Heart left ventricle (tissue), 16 donors: Measurements from ENCODE around the gene TBX2. TPM values are rescaled to one million over a fixed set of nuclear protein-coding genes. Genes with fewer than 3 reads are reported as not detected.

ENCODE experiments used
- ATAC-seq, 4 donors: fragments of 200-7000 bp; cut with Tn5 transposase; one replicate each; pipeline ENCODE4 v1.9.1; 2020 to 2022; ENCODE audit warnings: moderate library complexity in 4 of 4, mild to moderate bottlenecking in 3 of 4, moderate number of reproducible peaks in 1 of 4
- DNase-seq, 5 donors: peaks; one replicate each; pipeline ENCODE4 v3.0.0-alpha.2; 2020
- H3K27ac ChIP-seq, 12 donors: fragments of 200-600 bp; sonication (generic) in 4 of 12; one replicate each; pipeline versions ENCODE4 v1.5.0 to v1.8.0; 2016 to 2022; ENCODE audit warnings: mild to moderate bottlenecking in 2 of 12
- H3K27me3 ChIP-seq, 9 donors: fragments of 200-600 bp; sonication (generic) in 2 of 9; one replicate each; pipeline versions ENCODE4 v1.5.1 to v1.8.0; 2016 to 2022; ENCODE audit warnings: mild to moderate bottlenecking in 3 of 9
- H3K36me3 ChIP-seq, 9 donors: fragments of 200-600 bp; sonication (generic) in 2 of 9; one replicate each; pipeline versions ENCODE4 v1.5.0 to v1.8.0; 2018 to 2022; ENCODE audit warnings: mild to moderate bottlenecking in 2 of 9
- H3K4me1 ChIP-seq, 12 donors: fragments of 200-600 bp; sonication (generic) in 4 of 12; one replicate each; pipeline versions ENCODE4 v1.5.0 to v1.8.0; 2016 to 2022; ENCODE audit warnings: mild to moderate bottlenecking in 3 of 12
- H3K4me3 ChIP-seq, 12 donors: fragments of 200-600 bp; sonication (generic) in 4 of 12; one replicate each; pipeline versions ENCODE4 v1.5.0 to v1.8.0; 2017 to 2022; ENCODE audit warnings: mild to moderate bottlenecking in 9 of 12, moderate library complexity in 4 of 12
- H3K9me3 ChIP-seq, 12 donors: fragments of 200-600 bp; sonication (generic) in 4 of 12; one replicate each; pipeline versions ENCODE4 v1.5.0 to v1.8.0; 2016 to 2022; ENCODE audit warnings: mild to moderate bottlenecking in 1 of 12
- CTCF ChIP-seq, 12 donors: fragments of 200-600 bp; sonication (generic) in 4 of 12; IDR thresholded peaks; one replicate each; pipeline versions ENCODE4 v1.5.0 to v1.8.0; 2018 to 2022; ENCODE audit warnings: antibody characterized with exemption in 12 of 12, mild to moderate bottlenecking in 5 of 12
- POLR2A ChIP-seq, 2 donors: fragments of 450-650 bp; IDR thresholded peaks; one replicate each; pipeline ENCODE4 v1.6.1; 2017; ENCODE audit warnings: antibody characterized with exemption in 2 of 2, mild to moderate bottlenecking in 2 of 2, moderate library complexity in 2 of 2
- WGBS, 4 donors: extraction: QIAGEN DNeasy Blood & Tissue Kit in 2 of 4; methylation state at CpG; one replicate each; pipeline versions ENCODE4 v1.1.5 to v1.1.7; 2013 to 2018; 5-methylcytosine and 5-hydroxymethylcytosine counted together
- intact Hi-C, 10 donors: fragments of 100-400 bp; cut with DNase I; formaldehyde crosslinking; loops; one replicate each; pipeline versions ENCODE4 v1.11.1 to v1.14.2; 2022
- polyA plus RNA-seq, 2 donors: library from polyadenylated mRNA; stranded (reverse); fragments of 200-250 nt; gene quantifications; one replicate each; pipeline ENCODE4 v1.2.3, GENCODE V29; 2013
- total RNA-seq, 9 donors: library from RNA; depleted of rRNA in 2 of 9; stranded (reverse); fragments of >200 nt in 2 of 9; fragmentation: NEBNext Ultra II Directional in 3 of 9; extraction: Animal tissue kit (Norgen Biotek cat#: 25700) in 3 of 9; gene quantifications; one replicate each; pipeline versions ENCODE4 v1.1.0 to v1.2.4, GENCODE V29; 2016 to 2023
- donor health status: ischemic (EF 13 %, LVEDD 7.1; RV severe dilation, severe dysfunction).
- donor health status: healthy with polysubstance abuse.
- donor health status: DM: no; HTN: yes; CAD: no.
- donor health status: DM: no; HTN: no; CAD: no.
- donor health status: ischemic (EF 25% LVEDD 6.9; RV normal size, moderate dysfunction).
- donor health status: ischemic (EF 25% LVEDD 5.7; RV mildly dilated, moderate dysfunction).
- donor health status: healthy.
- donor health status: DM: yes; HTN: yes; CAD: no.
- donor health status: ischemic (EF 35%, LVEDD 5.7; RV mildly dilated, moderate dysfunction).
- donor health status: nonischemic (EF 11% LVEDD 7.7; RV severe dilation, severe dysfunction).
- donor health status: DM: yes; HTN: yes; CAD: no.
- donor health status: PGD.
- donor health status: ischemic (EF 29% LVEDD 5.4; RV normal size, mild dysfunction).
- donor health status: nonischemic (EF 23%, LVEDD 6.1; RV moderate dilation, normal function).

The TBX2 gene
- total and polyA plus RNA-seq, 11 donors, result 7.0 to 23.0 (median 13.4) TPM

GRCh38 chr17:61368049-61368831 is 31.4 kb upstream of the TBX2 start:
- intact Hi-C loops, result no loop called here
- H3K27ac ChIP-seq, result no peak overlapping the region
- TF ChIP-seq POLR2A (IDR thresholded peaks at IDR 0.05), result no peak
- TF ChIP-seq CTCF (IDR thresholded peaks at IDR 0.05), result no peak
- peaks cover 0 to 2% (median 0%) of the 10 kb centered on the region in 9 donors for H3K27me3 ChIP-seq
- 97% methylated on average over 18 to 27 of the region's 27 CpGs for WGBS, 4 donors
- H3K9me3 ChIP-seq, result no peaks in the 10 kb centered on the region
- H3K4me1 ChIP-seq, result peaks cover 0 to 18% (median 0%) of the 10 kb centered on the region in 12 donors
- peaks cover 0 to 3% (median 0%) of the 10 kb centered on the region in 9 donors for H3K36me3 ChIP-seq
- H3K4me3 ChIP-seq, result no peak overlapping the region
- ATAC-seq (no peak), DNase-seq (no peak)

GRCh38 chr17:61368832-61369450 is 30.7 kb upstream of the TBX2 start:
- H3K9me3 ChIP-seq, result no peaks in the 10 kb centered on the region
- H3K27ac ChIP-seq, result no peak overlapping the region
- no peak for ATAC-seq
- intact Hi-C loops, result no loop called here
- H3K4me3 ChIP-seq, result no peak overlapping the region
- 95 to 99% (median 97%) methylated on average over 4 to 7 of the region's 7 CpGs for WGBS, 4 donors
- H3K4me1 ChIP-seq, result peaks cover 0 to 18% (median 0%) of the 10 kb centered on the region in 12 donors
- no peak for DNase-seq
- H3K27me3 ChIP-seq, result no peaks in the 10 kb centered on the region
- peaks cover 0 to 3% (median 0%) of the 10 kb centered on the region in 9 donors for H3K36me3 ChIP-seq
- no peak for TF ChIP-seq POLR2A (IDR thresholded peaks at IDR 0.05)
- TF ChIP-seq CTCF (IDR thresholded peaks at IDR 0.05), result no peak

GRCh38 chr17:61369751-61370150 is 29.9 kb upstream of the TBX2 start:
- DNase-seq, result no peak
- WGBS, 4 donors, result 96 to 99% (median 98%) methylated on average over 5 to 10 of the region's 10 CpGs
- ATAC-seq, result no peak
- Histone ChIP-seq H3K27ac (no peak overlapping the region), H3K4me1 (peaks cover 0 to 18% (median 0%) of the 10 kb centered on the region in 12 donors), H3K36me3 (peaks cover 0 to 3% (median 0%) of the 10 kb centered on the region in 9 donors), H3K4me3 (no peak overlapping the region), H3K27me3 (no peaks in the 10 kb centered on the region), H3K9me3 (no peaks in the 10 kb centered on the region)
- TF ChIP-seq POLR2A (IDR thresholded peaks at IDR 0.05), result no peak
- TF ChIP-seq CTCF (IDR thresholded peaks at IDR 0.05), result no peak
- intact Hi-C loops, result no loop called here

- Histone ChIP-seq H3K36me3 (peaks cover 0 to 3% (median 0%) of the 10 kb centered on the region in 9 donors), H3K4me1 (peaks cover 0 to 9% (median 0%) of the 10 kb centered on the region in 12 donors), H3K27ac (no peak overlapping the region), H3K27me3 (no peaks in the 10 kb centered on the region), H3K4me3 (no peak overlapping the region), H3K9me3 (no peaks in the 10 kb centered on the region)
- intact Hi-C loops, result no loop called here
- 99 to 100% (median 100%) methylated on average over 1 of the region's 1 CpG for WGBS, 4 donors
- ATAC-seq, result no peak
- DNase-seq, result no peak
- TF ChIP-seq POLR2A (IDR thresholded peaks at IDR 0.05) (no peak), CTCF (IDR thresholded peaks at IDR 0.05) (no peak)
These were observed 28.5 kb upstream of the TBX2 start for GRCh38 chr17:61371179-61371578.
